Measurements from ENCODE around the gene HLA-DQB2. TPM values are rescaled to one million over a fixed set of nuclear protein-coding genes. Genes with fewer than 3 reads are reported as not detected.

HLA-DQB2 gene
- total and polyA plus RNA-seq, 2 of the 8 experiments (the other 6 are each of a cell fraction or from before 2014, with no cell fraction given) = not detected

GRCh38 chr6:32761072-32761471 is 2.3 kb downstream of the HLA-DQB2 start:
- no peak for TF ChIP-seq POLR2A (IDR thresholded peaks at IDR 0.05; ENCODE audit: control extremely low read depth in 1 of 2, low read depth in 2 of 2, low read length in 2 of 2)
- TF ChIP-seq KDM1A (IDR thresholded peaks at IDR 0.05; ENCODE audit: borderline replicate concordance, low read length) = no peak
- no peak for TF ChIP-seq HDAC2 (IDR thresholded peaks at IDR 0.05; ENCODE audit: borderline replicate concordance in 1 of 2, low read depth in 2 of 2, low read length in 2 of 2)
- no peak for TF ChIP-seq EGR1 (IDR thresholded peaks at IDR 0.05; ENCODE audit: borderline replicate concordance, low read depth, low read length)
- no peak for TF ChIP-seq ATF3 (IDR thresholded peaks at IDR 0.05; ENCODE audit: insufficient read depth, low read depth, low read length)
- no peak for TF ChIP-seq USF2 (IDR thresholded peaks at IDR 0.05; ENCODE audit: low read length)
- Histone ChIP-seq H3K27me3 (replicated peaks in 1 of 4; ENCODE audit: control insufficient read depth in 3 of 4, extremely low read depth in 1 of 4, insufficient read depth in 3 of 4, low read length in 3 of 4) (no peaks in the 10 kb centered on the region), H2BK120ac (replicated peaks; ENCODE audit: low read depth, low read length) (no peak overlapping the region), H3K4me2 (ENCODE audit: insufficient read depth in 1 of 2, low read depth in 2 of 2, low read length in 2 of 2) (no peak overlapping the region), H2BK20ac (ENCODE audit: low read length) (no peak overlapping the region), H3K14ac (ENCODE audit: insufficient read length) (no peak overlapping the region), H3K36me3 (ENCODE audit: control insufficient read depth in 2 of 4, insufficient read depth in 4 of 4, low read length in 3 of 4) (no peaks in the 10 kb centered on the region), H4K20me1 (replicated peaks in 1 of 2; ENCODE audit: control insufficient read depth in 1 of 2, insufficient read depth in 2 of 2, low read length in 2 of 2) (no peaks in the 10 kb centered on the region), H2AFZ (ENCODE audit: low read length) (no peak overlapping the region), H4K5ac (ENCODE audit: insufficient read length, low read depth, low read length) (no peak overlapping the region), H3K4me3 (ENCODE audit: extremely low read depth in 1 of 4, insufficient read depth in 2 of 4, low read depth in 3 of 4, low read length in 4 of 4) (no peak overlapping the region), H3K23me2 (ENCODE audit: low read depth, low read length) (no peaks in the 10 kb centered on the region), H4K8ac (ENCODE audit: extremely low read depth, insufficient read depth, low read length) (no peak overlapping the region), H3K9me3 (ENCODE audit: insufficient read depth in 2 of 2, low read depth in 1 of 2, low read length in 1 of 2) (no peaks in the 10 kb centered on the region), H3K4me1 (replicated peaks in 1 of 4; ENCODE audit: control insufficient read depth in 3 of 4, insufficient read depth in 4 of 4, low read length in 3 of 4) (no peaks in the 10 kb centered on the region), H3K27ac (ENCODE audit: low read depth, low read length) (no peak overlapping the region), H3K9ac (replicated peaks in 1 of 4; ENCODE audit: extremely low read depth in 1 of 4, low read depth in 3 of 4, low read length in 3 of 4) (no peak overlapping the region), H4K91ac (replicated peaks; ENCODE audit: insufficient read length, low read length) (no peak overlapping the region), H2BK15ac (ENCODE audit: low read length) (no peak overlapping the region), H3K79me2 (ENCODE audit: control insufficient read depth in 1 of 2, insufficient read depth in 2 of 2, low read length in 2 of 2) (no peaks in the 10 kb centered on the region), H3K4ac (replicated peaks; ENCODE audit: insufficient read length, low read depth, low read length) (no peak overlapping the region), H3K18ac (ENCODE audit: extremely low read depth, low read length) (no peak overlapping the region), H3K79me1 (ENCODE audit: low read depth, low read length) (no peaks in the 10 kb centered on the region), H2BK12ac (ENCODE audit: low read depth, low read length) (no peak overlapping the region), H3K56ac (replicated peaks; ENCODE audit: insufficient read length, low read depth, low read length) (no peak overlapping the region), H2AK5ac (ENCODE audit: low read depth, low read length) (no peak overlapping the region), H2BK5ac (ENCODE audit: low read depth, low read length) (no peak overlapping the region), H3K23ac (ENCODE audit: insufficient read length) (no peak overlapping the region)
- FAIRE-seq (no peak), DNase-seq (ENCODE audit: low read depth in 1 of 2, low spot score in 2 of 2) (no peak)
- WGBS, 2 experiments (ENCODE audit: extremely low coverage in 1 of 2, insufficient coverage in 1 of 2, insufficient read length in 1 of 2, insufficient replicate concordance in 2 of 2, low coverage in 1 of 2, low lambda C conversion rate in 2 of 2, missing lambda C conversion rate in 1 of 2) = 83% methylated on average over 16 of the region's 16 CpGs; no CpG with 5 or more reads in 1 of the 2 experiments
- POLR2A ChIA-PET (ENCODE audit: partially characterized antibody) = no interaction called here
- CTCF ChIA-PET (ENCODE audit: partially characterized antibody) = interaction anchor here (0.8 to 1.9 kb wide), 4 partner anchors 9 to 348 kb away, joined by 3 to 5 read pairs (median 3); no protein-coding TSS in a partner anchor
